GM12865 (cell line): ENCODE results near the gene TMCC3.
A peak's percentile ranks its signal among the peaks of the same experiment; 100 is the strongest.

Source experiments
- DNase-seq: peaks from one replicate; pipeline ENCODE4 v3.0.0; 2010; ENCODE audit warnings: low read depth
- H3K4me3 ChIP-seq: 2 replicates; pipeline ENCODE4 v1.5.1; 2011; ENCODE audit warnings: mild to moderate bottlenecking, low read depth, low read length, control low read depth
- CTCF ChIP-seq: IDR thresholded peaks from 2 replicates; pipeline ENCODE4 v1.5.1; 2011; ENCODE audit warnings: low read length, control low read depth, low read depth, inconsistent platforms; ENCODE audit not compliant: insufficient read depth; ENCODE audit errors: missing control alignments

The TMCC3 gene

DNA sequence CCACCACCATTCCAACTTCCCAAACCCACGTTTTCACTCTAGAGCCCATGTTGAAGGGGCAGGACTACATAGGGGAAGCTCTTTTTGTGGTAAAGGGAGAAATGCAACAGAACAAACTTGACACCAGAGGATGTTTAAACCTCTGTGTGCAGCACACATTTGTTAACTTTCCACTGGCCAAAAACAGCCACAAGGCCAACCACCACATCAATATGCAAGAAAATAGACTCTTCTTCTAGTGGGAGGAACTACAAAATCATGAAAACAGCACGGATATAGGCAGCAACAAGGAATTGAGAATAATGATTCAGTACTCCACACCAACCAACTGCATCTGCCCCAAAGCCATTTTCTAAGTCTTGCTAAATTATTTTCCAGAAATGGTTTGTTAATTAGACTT is 124.4 kb downstream of the TMCC3 start:
- H3K4me3 ChIP-seq = no peak overlapping the region
- DNase-seq = peak; percentile 33
- TF ChIP-seq CTCF = no peak
